K562 (cell line): ENCODE measurements around the gene CTTNBP2. TPM values are rescaled to one million over a fixed set of nuclear protein-coding genes. Genes with fewer than 3 reads are reported as not detected.

Experiments used
- ATAC-seq: fragments of 200-7000 bp; cut with Tn5 transposase; 3 replicates; pipeline ENCODE4 v1.9.1; 2020; ENCODE audit warnings: moderate library complexity
- BruUV-seq: library from RNA; stranded (reverse); fragments of 400-500 nt; replicated peaks from 2 replicates; lab custom pipeline; 2021; lab: Mats Ljungman, UMichigan
- CTCF ChIA-PET: fragments of 300-600 bp; formaldehyde crosslinking; extraction: SDS; loops from one replicate; lab custom pipeline; 2021; ENCODE audit warnings: low intra/inter-chr PET ratio; lab: Yijun Ruan, JAX
- POLR2A ChIA-PET: fragments of 300-600, 350-650 bp; sonication (Branson Sonifier 250); formaldehyde crosslinking; extraction: SDS; loops from one replicate; lab custom pipeline; 2021; ENCODE audit warnings: antibody characterized with exemption, inconsistent platforms; lab: Yijun Ruan, JAX
- DNase-seq, 4 experiments: peaks; one replicate each; pipeline versions ENCODE4 v3.0.0 to v3.0.0-alpha.2; 2011 to 2018; ENCODE audit warnings: low spot score in 3 of 4, mixed read lengths in 3 of 4; ENCODE audit errors: extremely low read depth in 1 of 4
- FAIRE-seq: peaks from 2 replicates; lab custom pipeline; 2011; peaks lifted over from hg19 to GRCh38; lab: Jason Lieb, UNC
- H2AFZ ChIP-seq: 2 replicates; pipeline ENCODE4 v1.6.0; 2011; ENCODE audit warnings: low read depth, low read length, control low read depth, inconsistent platforms
- H3K27ac ChIP-seq: fragments of 200-600 bp; 3 replicates; pipeline ENCODE4 v1.8.0; 2011; ENCODE audit warnings: low read depth, mild to moderate bottlenecking, control low read depth, inconsistent platforms, low read length, moderate library complexity, mixed read lengths; ENCODE audit errors: extremely low read depth
- H3K27me3 ChIP-seq, 2 experiments: fragments of 300-600 bp in 1 of 2; 2 replicates in 1 of 2; 3 replicates in 1 of 2; pipeline versions ENCODE4 v1.6.0 to v1.8.0; 2011; ENCODE audit warnings: inconsistent platforms in 2 of 2, low read length in 2 of 2, mild to moderate bottlenecking in 1 of 2, mixed read lengths in 1 of 2, moderate library complexity in 1 of 2; ENCODE audit not compliant: control insufficient read depth in 2 of 2, insufficient read depth in 2 of 2
- H3K36me3 ChIP-seq: fragments of 300-600 bp; 3 replicates; pipeline ENCODE4 v1.8.0; 2011; ENCODE audit warnings: mild to moderate bottlenecking, low read length, inconsistent platforms; ENCODE audit not compliant: control insufficient read depth, insufficient read depth
- H3K4me1 ChIP-seq, 2 experiments: fragments of 200-600 bp in 1 of 2; replicated peaks in 1 of 2; 2 replicates in 1 of 2; 3 replicates in 1 of 2; pipeline versions ENCODE4 v1.5.1 to v1.8.0; 2011; ENCODE audit warnings: inconsistent platforms in 2 of 2, low read length in 2 of 2, mild to moderate bottlenecking in 1 of 2, mixed read lengths in 1 of 2, moderate library complexity in 1 of 2; ENCODE audit not compliant: control insufficient read depth in 2 of 2, insufficient read depth in 2 of 2
- H3K4me2 ChIP-seq: 2 replicates; pipeline ENCODE4 v1.6.1; 2011; ENCODE audit warnings: low read length, control low read depth, inconsistent platforms, mixed read lengths; ENCODE audit not compliant: insufficient read depth
- H3K4me3 ChIP-seq: fragments of 200-600 bp; sonication (generic), shearing (Covaris generic); 2 replicates; pipeline ENCODE4 v1.5.1; 2016; ENCODE audit warnings: control low read depth, inconsistent platforms
- H3K79me2 ChIP-seq: fragments of 200-600 bp; 3 replicates; pipeline ENCODE4 v1.8.0; 2011; ENCODE audit warnings: low read length, inconsistent platforms; ENCODE audit not compliant: control insufficient read depth, insufficient read depth
- H3K9ac ChIP-seq, 2 experiments: 2 replicates each; pipeline versions ENCODE4 v1.6.0 to v1.6.1; 2011; ENCODE audit warnings: low read depth in 2 of 2, low read length in 2 of 2, control low read depth in 1 of 2, inconsistent platforms in 1 of 2, mild to moderate bottlenecking in 1 of 2, mixed read lengths in 1 of 2; ENCODE audit not compliant: insufficient read depth in 1 of 2
- H3K9me1 ChIP-seq: one replicate; pipeline ENCODE4 v1.6.0; 2011; ENCODE audit warnings: inconsistent platforms, mild to moderate bottlenecking, low read length, moderate library complexity; ENCODE audit not compliant: control insufficient read depth, insufficient read depth
- H3K9me3 ChIP-seq: replicated peaks from 2 replicates; pipeline ENCODE4 v1.5.1; 2011; ENCODE audit warnings: low read depth, low read length, inconsistent platforms; ENCODE audit not compliant: control insufficient read depth, insufficient read depth
- H4K20me1 ChIP-seq: replicated peaks from 2 replicates; pipeline ENCODE4 v1.6.1; 2011; ENCODE audit warnings: low read length, inconsistent platforms, mixed read lengths; ENCODE audit not compliant: control insufficient read depth, insufficient read depth
- BACH1 ChIP-seq: fragments of 200-800 bp; sonication (Bioruptor generic); IDR thresholded peaks from 2 replicates; pipeline ENCODE4 v1.6.1; 2016; ENCODE audit warnings: missing genetic modification characterization, missing compliant biosample characterization
- BRD4 ChIP-seq: fragments of 200-600 bp; sonication (generic); IDR thresholded peaks from 2 replicates; pipeline ENCODE4 v1.6.1; 2017; ENCODE audit warnings: inconsistent platforms
- GABPA ChIP-seq: fragments of 200-800 bp; sonication (Bioruptor generic); conservative IDR thresholded peaks from 2 replicates; pipeline ENCODE4 v1.6.1; 2016; ENCODE audit warnings: low read depth, missing genetic modification characterization, missing compliant biosample characterization
- GABPB2 ChIP-seq: fragments of 250-450 bp; sonication (Bioruptor Pico); conservative IDR thresholded peaks from 2 replicates; pipeline ENCODE4 v1.5.1; 2021; ENCODE audit warnings: mild to moderate bottlenecking
- GTF2E2 ChIP-seq: fragments of 200-800 bp; sonication (Bioruptor generic); IDR thresholded peaks from 2 replicates; pipeline ENCODE4 v1.6.1; 2016; ENCODE audit warnings: missing genetic modification characterization, missing compliant biosample characterization
- KDM2B ChIP-seq: fragments of 250-450 bp; sonication (Bioruptor Pico); IDR thresholded peaks from 2 replicates; pipeline ENCODE4 v1.8.0; 2021; ENCODE audit warnings: mild to moderate bottlenecking, moderate library complexity
- NFRKB ChIP-seq: fragments of 450-650 bp; IDR thresholded peaks from 2 replicates; pipeline ENCODE4 v1.6.1; 2016; ENCODE audit warnings: low read depth
- NR2C1 ChIP-seq, 2 experiments: fragments of 450-650 bp; IDR thresholded peaks; 2 replicates each; pipeline ENCODE4 v1.6.1; 2017; ENCODE audit warnings: mild to moderate bottlenecking in 2 of 2, antibody characterized with exemption in 1 of 2, inconsistent platforms in 1 of 2, missing compliant biosample characterization in 1 of 2, missing genetic modification characterization in 1 of 2
- POLR3G ChIP-seq: IDR thresholded peaks from 2 replicates; pipeline ENCODE4 v1.6.1; 2011; ENCODE audit not compliant: insufficient read length, insufficient replicate concordance; ENCODE audit errors: extremely low read depth
- SMARCA4 ChIP-seq: fragments of 450-650 bp; IDR thresholded peaks from 2 replicates; pipeline ENCODE4 v1.6.1; 2016
- ZNF253 ChIP-seq: fragments of 250-450 bp; sonication (Bioruptor Pico); conservative IDR thresholded peaks from 2 replicates; pipeline ENCODE4 v1.6.1; 2021; ENCODE audit warnings: mild to moderate bottlenecking
- WGBS: fragments of 100-300 bp; shearing (Covaris generic); methylation state at CpG from one replicate; pipeline ENCODE4 v1.1.6; 2016; ENCODE audit warnings: low coverage, mixed read lengths; ENCODE audit not compliant: insufficient coverage; ENCODE audit errors: missing lambda C conversion rate; 5-methylcytosine and 5-hydroxymethylcytosine counted together
- in situ Hi-C: fragments of 300-500 bp; cut with MboI; formaldehyde crosslinking; loops from 4 replicates; pipeline ENCODE4 v1.15.0; 2018; ENCODE audit warnings: inconsistent platforms, mixed read lengths
- intact Hi-C: fragments of 100-400 bp; cut with micrococcal nuclease; formaldehyde crosslinking; loops from 2 replicates; pipeline ENCODE4 v1.14.2; 2022
- polyA plus RNA-seq, 8 experiments: library from polyadenylated mRNA; depleted of rRNA in 4 of 8; stranded (reverse) in 5 of 8; unstranded in 3 of 8; fragments of >200 nt; fragmentation: Nextera tagmentation in 2 of 8; fragmentation: Illumina TruSeq in 1 of 8; extraction: Ambion mirVana in 2 of 8; extraction: Trizol in 1 of 8; gene quantifications; 2 replicates each; pipeline versions ENCODE4 v1.2.1 to v1.2.3, GENCODE V29; 2011 to 2014; ENCODE audit warnings: inconsistent platforms in 1 of 8, missing spikeins in 1 of 8
- total RNA-seq, 7 experiments: library from RNA; depleted of rRNA in 6 of 7; stranded (reverse); fragments of >200 nt in 6 of 7; fragmentation: Illumina TruSeq in 2 of 7; extraction: Trizol in 2 of 7; gene quantifications; 2 replicates each; pipeline versions ENCODE4 v1.2.1 to v1.2.3, GENCODE V29; 2011 to 2021; ENCODE audit warnings: low replicate concordance in 1 of 7
- TF ChIP-seq, protein P1 (sequence below), 2 experiments: fragments of 450-650 bp; IDR thresholded peaks; 2 replicates each; pipeline ENCODE4 v1.6.1; 2016; ENCODE audit warnings: mild to moderate bottlenecking in 2 of 2, borderline replicate concordance in 1 of 2, low read depth in 1 of 2, moderate library complexity in 1 of 2
- TF ChIP-seq, protein P2 (sequence below): fragments of 450-650 bp; IDR thresholded peaks from one replicate; pipeline ENCODE4 v1.6.1; 2018; ENCODE audit warnings: mild to moderate bottlenecking, moderate library complexity; ENCODE audit not compliant: partially characterized antibody

The CTTNBP2 gene
- total and polyA plus RNA-seq, 9 of the 15 experiments (the other 6 are each of a cell fraction or from before 2014, with no cell fraction given), result 0.05 TPM; not detected in 8

DNA sequence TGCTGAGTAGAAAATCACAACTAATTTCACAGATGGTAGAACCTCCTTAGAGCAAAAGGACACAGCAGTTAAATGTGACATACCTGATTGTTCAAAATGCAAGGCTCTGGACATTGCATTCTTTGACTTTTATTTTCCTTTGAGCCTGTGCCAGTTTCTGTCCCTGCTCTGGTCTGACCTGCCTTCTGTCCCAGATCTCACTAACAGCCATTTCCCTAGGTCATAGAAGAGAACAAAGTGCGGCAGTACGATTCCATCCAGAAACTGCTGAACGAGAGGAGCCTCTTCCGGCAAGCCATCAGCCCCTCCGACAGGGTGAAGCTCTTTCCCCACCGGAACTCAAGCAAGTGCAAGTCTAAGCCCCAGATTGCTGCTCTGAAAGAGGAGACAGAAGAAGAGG is 206.6 kb downstream of the CTTNBP2 start:
- H3K9me1 ChIP-seq, result no peaks in the 10 kb centered on the region
- H3K4me2 ChIP-seq, result no peak overlapping the region
- no peaks in the 10 kb centered on the region for H3K27me3 ChIP-seq
- no peaks in the 10 kb centered on the region for H3K4me1 ChIP-seq
- ATAC-seq (no peak), DNase-seq (no peak), FAIRE-seq (no peak)
- no peak overlapping the region for H3K4me3 ChIP-seq
- no peaks in the 10 kb centered on the region for H3K36me3 ChIP-seq
- intact Hi-C loops, result no loop called here
- H3K9me3 ChIP-seq, result no peaks in the 10 kb centered on the region
- H3K27ac ChIP-seq, result no peak overlapping the region
- H4K20me1 ChIP-seq, result no peaks in the 10 kb centered on the region
- H3K9ac ChIP-seq, result no peak overlapping the region
- H3K79me2 ChIP-seq, result no peaks in the 10 kb centered on the region
- in situ Hi-C loops, result no loop called here
- WGBS, result 1% methylated on average over 6 of the region's 6 CpGs
- ChIA-PET POLR2A (no interaction called here), CTCF (no interaction called here)
- no peak overlapping the region for H2AFZ ChIP-seq
- no TSS peak for BruUV-seq
- no peak for TF ChIP-seq SMARCA4
- no peak for TF ChIP-seq GABPB2 (CRISPR knock-in tag)
- TF ChIP-seq BACH1, result no peak
- no peak for TF ChIP-seq ZNF253
- no peak for TF ChIP-seq GTF2E2 (tag)
- TF ChIP-seq NFRKB, result no peak
- TF ChIP-seq, protein P1, sequence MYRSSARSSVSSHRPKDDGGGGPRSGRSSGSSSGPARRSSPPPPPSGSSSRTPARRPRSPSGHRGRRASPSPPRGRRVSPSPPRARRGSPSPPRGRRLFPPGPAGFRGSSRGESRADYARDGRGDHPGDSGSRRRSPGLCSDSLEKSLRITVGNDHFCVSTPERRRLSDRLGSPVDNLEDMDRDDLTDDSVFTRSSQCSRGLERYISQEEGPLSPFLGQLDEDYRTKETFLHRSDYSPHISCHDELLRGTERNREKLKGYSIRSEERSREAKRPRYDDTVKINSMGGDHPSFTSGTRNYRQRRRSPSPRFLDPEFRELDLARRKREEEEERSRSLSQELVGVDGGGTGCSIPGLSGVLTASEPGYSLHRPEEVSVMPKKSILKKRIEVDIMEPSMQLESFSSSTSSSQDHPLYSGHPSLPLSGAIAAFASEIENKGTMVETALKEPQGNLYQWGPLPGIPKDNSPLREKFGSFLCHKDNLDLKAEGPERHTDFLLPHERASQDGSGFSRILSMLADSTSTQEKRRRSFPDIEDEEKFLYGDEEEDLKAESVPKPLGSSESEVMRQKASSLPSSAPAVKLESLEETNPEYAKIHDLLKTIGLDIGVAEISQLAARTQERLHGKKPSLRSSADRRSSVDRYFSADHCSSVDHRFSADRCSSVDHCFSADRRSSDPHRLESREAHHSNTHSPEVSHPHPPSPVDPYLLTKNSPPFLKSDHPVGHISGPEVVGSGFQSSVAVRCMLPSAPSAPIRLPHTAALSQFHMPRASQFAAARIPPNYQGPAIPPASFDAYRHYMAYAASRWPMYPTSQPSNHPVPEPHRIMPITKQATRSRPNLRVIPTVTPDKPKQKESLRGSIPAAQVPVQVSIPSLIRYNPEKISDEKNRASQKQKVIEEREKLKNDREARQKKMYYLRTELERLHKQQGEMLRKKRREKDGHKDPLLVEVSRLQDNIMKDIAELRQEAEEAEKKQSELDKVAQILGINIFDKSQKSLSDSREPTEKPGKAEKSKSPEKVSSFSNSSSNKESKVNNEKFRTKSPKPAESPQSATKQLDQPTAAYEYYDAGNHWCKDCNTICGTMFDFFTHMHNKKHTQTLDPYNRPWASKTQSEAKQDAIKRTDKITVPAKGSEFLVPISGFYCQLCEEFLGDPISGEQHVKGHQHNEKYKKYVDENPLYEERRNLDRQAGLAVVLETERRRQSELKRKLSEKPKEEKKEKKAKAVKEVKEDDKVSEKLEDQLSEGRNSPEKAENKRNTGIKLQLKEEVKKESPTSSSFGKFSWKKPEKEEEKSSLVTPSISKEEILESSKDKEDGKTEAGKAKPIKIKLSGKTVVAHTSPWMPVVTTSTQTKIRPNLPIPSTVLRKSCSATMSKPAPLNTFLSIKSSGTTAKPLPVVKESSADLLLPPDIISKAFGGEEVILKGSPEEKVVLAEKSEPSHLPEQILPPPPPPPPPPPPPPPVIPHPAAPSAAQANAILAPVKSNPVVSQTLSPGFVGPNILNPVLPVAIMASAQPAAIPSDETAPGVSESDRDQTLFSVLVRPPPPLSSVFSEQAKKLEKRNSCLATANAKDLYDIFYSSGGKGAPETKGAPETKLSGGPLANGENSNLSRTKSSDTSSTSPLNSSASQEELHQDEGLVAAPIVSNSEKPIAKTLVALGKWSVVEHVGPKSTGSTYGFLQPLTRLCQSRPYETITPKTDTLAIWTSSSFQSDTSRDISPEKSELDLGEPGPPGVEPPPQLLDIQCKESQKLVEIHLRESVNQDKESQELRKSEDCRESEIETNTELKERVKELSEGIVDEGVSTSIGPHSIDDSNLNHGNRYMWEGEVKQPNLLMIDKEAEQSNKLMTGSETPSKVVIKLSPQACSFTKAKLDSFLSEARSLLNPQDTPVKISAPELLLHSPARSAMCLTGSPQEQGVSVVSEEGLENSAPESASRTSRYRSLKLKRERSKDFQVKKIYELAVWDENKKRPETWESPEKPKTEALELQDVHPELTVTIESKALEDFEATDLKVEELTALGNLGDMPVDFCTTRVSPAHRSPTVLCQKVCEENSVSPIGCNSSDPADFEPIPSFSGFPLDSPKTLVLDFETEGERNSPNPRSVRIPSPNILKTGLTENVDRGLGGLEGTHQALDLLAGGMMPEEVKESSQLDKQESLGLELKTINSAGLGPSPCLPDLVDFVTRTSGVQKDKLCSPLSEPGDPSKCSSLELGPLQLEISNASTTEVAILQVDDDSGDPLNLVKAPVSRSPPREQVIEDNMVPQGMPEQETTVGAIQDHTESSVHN (IDR thresholded peaks at IDR 0.05; ENCODE audit: borderline replicate concordance in 1 of 2, low read depth in 1 of 2), result no peak
- TF ChIP-seq POLR3G, result no peak
- no peak for TF ChIP-seq BRD4
- TF ChIP-seq NR2C1 (IDR thresholded peaks at IDR 0.05), result no peak
- no peak for TF ChIP-seq NR2C1 (tag; IDR thresholded peaks at IDR 0.05)
- TF ChIP-seq, protein P2, sequence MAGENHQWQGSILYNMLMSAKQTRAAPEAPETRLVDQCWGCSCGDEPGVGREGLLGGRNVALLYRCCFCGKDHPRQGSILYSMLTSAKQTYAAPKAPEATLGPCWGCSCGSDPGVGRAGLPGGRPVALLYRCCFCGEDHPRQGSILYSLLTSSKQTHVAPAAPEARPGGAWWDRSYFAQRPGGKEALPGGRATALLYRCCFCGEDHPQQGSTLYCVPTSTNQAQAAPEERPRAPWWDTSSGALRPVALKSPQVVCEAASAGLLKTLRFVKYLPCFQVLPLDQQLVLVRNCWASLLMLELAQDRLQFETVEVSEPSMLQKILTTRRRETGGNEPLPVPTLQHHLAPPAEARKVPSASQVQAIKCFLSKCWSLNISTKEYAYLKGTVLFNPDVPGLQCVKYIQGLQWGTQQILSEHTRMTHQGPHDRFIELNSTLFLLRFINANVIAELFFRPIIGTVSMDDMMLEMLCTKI, result no peak
- no peak for TF ChIP-seq KDM2B (CRISPR knock-in tag)
- TF ChIP-seq GABPA (tag), result no peak
